ENCODE results near the gene STAT5B.

The STAT5B gene

DNA sequence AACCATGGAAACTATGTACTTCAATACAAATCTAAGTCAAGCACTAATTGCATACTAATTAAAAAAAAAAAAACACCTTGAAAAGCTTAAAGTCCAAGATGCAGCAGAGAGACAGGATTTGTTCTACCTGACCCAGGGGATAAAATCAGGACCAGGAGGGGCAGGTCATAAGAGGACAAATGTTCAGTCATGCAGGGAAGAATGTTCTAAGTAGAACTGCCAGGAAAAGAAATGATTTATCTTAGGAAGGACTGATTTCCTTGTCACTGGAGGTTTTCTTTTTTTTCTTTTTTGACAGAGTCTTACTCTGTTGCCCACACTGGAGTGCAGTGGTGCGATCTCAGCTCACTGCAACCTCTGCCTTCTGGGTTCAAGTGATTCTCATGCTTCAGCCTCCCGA is 72.8 kb downstream of the STAT5B start:
- Histone ChIP-seq H3K4me3 (no peak overlapping the region), H3K4me1 (no peaks in the 10 kb centered on the region), H3K9me3 (no peaks in the 10 kb centered on the region), H3K27me3 (ENCODE audit: low read depth) (no peaks in the 10 kb centered on the region), H3K36me3 (replicated peaks) (0 out of 2 replicates have a peak, but pooled peaks cover 9% of the 10 kb centered on the region)
- in situ Hi-C loops (cut with MboI; ENCODE audit: low sequenced_read_pairs), result no loop called here
- DNase-seq (ENCODE audit: low spot score in 2 of 2), result no peak

DNA sequence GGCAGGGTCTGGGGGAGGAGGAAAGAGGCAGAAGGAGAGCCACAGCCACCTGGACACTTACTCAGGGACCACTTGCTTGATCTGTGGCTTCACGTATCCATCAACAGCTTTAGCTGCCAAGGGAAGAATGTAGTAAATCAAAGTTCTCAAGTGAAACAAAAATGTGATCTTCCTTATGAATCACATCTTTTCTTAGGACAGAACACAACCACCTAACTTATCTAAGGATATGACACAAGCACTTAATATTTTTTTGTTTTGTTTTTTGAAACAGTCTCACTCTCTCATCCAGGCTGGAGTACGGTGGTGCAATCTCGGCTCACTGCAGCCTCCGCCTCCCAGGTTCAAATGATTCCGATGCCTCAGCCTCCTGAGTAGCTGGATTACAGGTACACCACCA is 73.5 kb downstream of the STAT5B start:
- H3K36me3 ChIP-seq (replicated peaks), result 0 out of 2 replicates have a peak, but pooled peaks cover 9% of the 10 kb centered on the region
- no peaks in the 10 kb centered on the region for H3K9me3 ChIP-seq
- no peak for DNase-seq (ENCODE audit: low spot score in 2 of 2)
- H3K4me3 ChIP-seq, result no peak overlapping the region
- H3K27me3 ChIP-seq (ENCODE audit: low read depth), result no peaks in the 10 kb centered on the region
- no peaks in the 10 kb centered on the region for H3K4me1 ChIP-seq
- in situ Hi-C loops (cut with MboI; ENCODE audit: low sequenced_read_pairs), result no loop called here

GRCh38 chr17:42202159-42202558 is 74.0 kb downstream of the STAT5B start:
- H3K9me3 ChIP-seq, result no peaks in the 10 kb centered on the region
- in situ Hi-C loops (cut with MboI; ENCODE audit: low sequenced_read_pairs), result no loop called here
- no peaks in the 10 kb centered on the region for H3K4me1 ChIP-seq
- H3K4me3 ChIP-seq, result no peak overlapping the region
- no peaks in the 10 kb centered on the region for H3K27me3 ChIP-seq (ENCODE audit: low read depth)
- no peak for DNase-seq (ENCODE audit: low spot score in 2 of 2)
- 0 out of 2 replicates have a peak, but pooled peaks cover 6% of the 10 kb centered on the region for H3K36me3 ChIP-seq (replicated peaks)

DNA sequence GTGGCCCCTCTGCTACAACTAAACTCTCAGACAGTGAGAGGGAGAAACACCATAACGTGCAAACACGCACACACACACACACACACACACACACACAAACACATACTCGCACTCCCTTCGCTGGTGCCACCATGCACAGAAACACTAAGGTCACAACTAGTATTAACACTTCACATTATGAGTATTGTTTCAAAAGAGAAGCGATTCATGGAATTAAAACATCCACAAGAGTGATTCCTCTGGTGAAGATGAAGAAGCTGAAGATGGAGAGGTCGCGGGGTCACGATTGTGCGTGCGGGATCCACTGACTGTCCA is 74.8 kb downstream of the STAT5B start:
- Histone ChIP-seq H3K27me3 (ENCODE audit: low read depth) (no peaks in the 10 kb centered on the region), H3K4me3 (no peak overlapping the region), H3K4me1 (no peaks in the 10 kb centered on the region), H3K36me3 (replicated peaks) (0 out of 2 replicates have a peak, but pooled peaks cover 6% of the 10 kb centered on the region), H3K9me3 (no peaks in the 10 kb centered on the region)
- DNase-seq (ENCODE audit: low spot score in 2 of 2), result no peak
- in situ Hi-C loops (cut with MboI; ENCODE audit: low sequenced_read_pairs), result no loop called here

GRCh38 chr17:42200706-42201457 is 75.3 kb downstream of the STAT5B start:
- H3K9me3 ChIP-seq, result no peaks in the 10 kb centered on the region
- H3K4me1 ChIP-seq, result no peaks in the 10 kb centered on the region
- in situ Hi-C loops (cut with MboI; ENCODE audit: low sequenced_read_pairs), result no loop called here
- no peak overlapping the region for H3K4me3 ChIP-seq
- no peak for DNase-seq (ENCODE audit: low spot score in 2 of 2)
- no peaks in the 10 kb centered on the region for H3K27me3 ChIP-seq (ENCODE audit: low read depth)
- H3K36me3 ChIP-seq (replicated peaks), result 0 out of 2 replicates have a peak, but pooled peaks cover 6% of the 10 kb centered on the region

GRCh38 chr17:42199416-42200011 is 76.7 kb downstream of the STAT5B start:
- no peak for DNase-seq (ENCODE audit: low spot score in 2 of 2)
- in situ Hi-C loops (cut with MboI; ENCODE audit: low sequenced_read_pairs), result no loop called here
- Histone ChIP-seq H3K4me3 (no peak overlapping the region), H3K9me3 (no peaks in the 10 kb centered on the region), H3K36me3 (replicated peaks) (0 out of 2 replicates have a peak, but pooled peaks cover 2% of the 10 kb centered on the region), H3K4me1 (no peaks in the 10 kb centered on the region), H3K27me3 (ENCODE audit: low read depth) (no peaks in the 10 kb centered on the region)

DNA sequence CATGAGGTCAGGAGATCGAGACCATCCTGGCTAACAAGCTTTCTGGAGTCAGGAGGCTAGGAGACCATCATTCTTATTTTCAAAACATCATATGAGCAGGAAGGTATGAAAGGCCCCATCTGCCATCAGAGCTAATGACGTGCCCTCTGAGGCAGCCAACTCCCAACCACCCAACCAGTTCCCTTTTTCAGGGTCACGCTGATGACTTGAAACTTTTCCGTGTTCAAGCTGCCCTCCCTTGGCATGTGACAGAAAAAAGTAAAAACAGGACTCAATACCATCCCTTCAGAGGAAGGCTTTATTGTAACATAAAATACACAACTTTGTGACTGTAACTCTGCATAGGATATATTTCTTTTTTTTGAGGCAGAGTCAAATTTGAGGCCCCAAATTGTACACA is 77.3 kb downstream of the STAT5B start:
- Histone ChIP-seq H3K4me1 (no peaks in the 10 kb centered on the region), H3K36me3 (replicated peaks) (no peaks in the 10 kb centered on the region), H3K4me3 (no peak overlapping the region), H3K27me3 (ENCODE audit: low read depth) (no peaks in the 10 kb centered on the region), H3K9me3 (no peaks in the 10 kb centered on the region)
- DNase-seq (ENCODE audit: low spot score in 2 of 2), result no peak
- in situ Hi-C loops (cut with MboI; ENCODE audit: low sequenced_read_pairs), result no loop called here

DNA sequence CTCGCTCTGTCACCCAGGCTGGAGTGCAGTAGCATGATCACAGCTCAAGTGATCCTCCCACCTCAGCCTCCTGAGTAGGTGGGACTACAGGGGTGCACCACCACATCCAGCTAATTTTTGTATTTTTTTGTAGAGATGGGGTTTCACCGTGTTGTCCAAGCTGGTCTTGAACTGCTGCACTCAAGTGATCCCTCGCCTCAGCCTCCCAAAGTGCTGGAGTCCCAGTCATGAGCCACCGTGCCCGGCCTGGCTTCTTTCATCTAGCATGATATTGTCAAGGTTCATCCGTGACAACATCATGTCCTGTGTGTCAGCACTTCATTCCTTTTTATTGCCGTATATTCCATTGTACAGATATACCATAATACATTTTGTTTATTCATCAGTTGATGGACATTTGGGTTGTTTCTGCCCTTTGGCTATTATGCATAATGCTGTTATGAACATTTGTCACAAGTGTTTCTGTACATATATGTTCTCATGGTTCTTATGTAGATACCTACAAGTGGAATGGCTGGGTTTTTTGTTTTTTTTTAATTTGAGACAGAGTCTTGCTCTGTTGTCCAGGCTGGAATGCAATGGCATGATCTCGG is 78.5 kb downstream of the STAT5B start:
- Histone ChIP-seq H3K27me3 (ENCODE audit: low read depth) (no peaks in the 10 kb centered on the region), H3K9me3 (no peaks in the 10 kb centered on the region), H3K4me1 (peaks cover 5% of the 10 kb centered on the region), H3K36me3 (replicated peaks) (no peaks in the 10 kb centered on the region), H3K4me3 (no peak overlapping the region)
- DNase-seq (ENCODE audit: low spot score in 2 of 2), result no peak
- in situ Hi-C loops (cut with MboI; ENCODE audit: low sequenced_read_pairs), result no loop called here

- peak; percentile 85 to 87 for DNase-seq (ENCODE audit: low spot score in 2 of 2)
- Histone ChIP-seq H3K9me3 (no peaks in the 10 kb centered on the region), H3K4me1 (peaks cover 5% of the 10 kb centered on the region), H3K4me3 (peak within 1 kb of the TSS; percentile 53), H3K36me3 (replicated peaks) (no peaks in the 10 kb centered on the region), H3K27me3 (ENCODE audit: low read depth) (no peaks in the 10 kb centered on the region)
- in situ Hi-C loops (cut with MboI; ENCODE audit: low sequenced_read_pairs), result no loop called here
These were observed 82.0 kb downstream of the STAT5B start, which contains the start of gene GHDC for GRCh38 chr17:42193969-42194899. Gene GHDC, minus strand, starts transcription at chr17:42194494. Its CDS starts 913 bp downstream, at chr17:42193581.

GRCh38 chr17:42193216-42193968 is 82.8 kb downstream of the STAT5B start:
- Histone ChIP-seq H3K36me3 (replicated peaks) (no peaks in the 10 kb centered on the region), H3K4me3 (peak overlapping the region; percentile 53), H3K27me3 (ENCODE audit: low read depth) (no peaks in the 10 kb centered on the region), H3K9me3 (no peaks in the 10 kb centered on the region), H3K4me1 (peaks cover 5% of the 10 kb centered on the region)
- in situ Hi-C loops (cut with MboI; ENCODE audit: low sequenced_read_pairs), result no loop called here
- DNase-seq (ENCODE audit: low spot score in 2 of 2), result no peak

GRCh38 chr17:42192189-42193126 is 83.7 kb downstream of the STAT5B start:
- H3K36me3 ChIP-seq (replicated peaks), result no peaks in the 10 kb centered on the region
- H3K4me1 ChIP-seq, result peaks cover 5% of the 10 kb centered on the region
- H3K9me3 ChIP-seq, result no peaks in the 10 kb centered on the region
- H3K27me3 ChIP-seq (ENCODE audit: low read depth), result no peaks in the 10 kb centered on the region
- H3K4me3 ChIP-seq, result no peak overlapping the region
- no peak for DNase-seq (ENCODE audit: low spot score in 2 of 2)
- in situ Hi-C loops (cut with MboI; ENCODE audit: low sequenced_read_pairs), result no loop called here

- no peak for DNase-seq (ENCODE audit: low spot score in 2 of 2)
- Histone ChIP-seq H3K4me3 (no peak overlapping the region), H3K9me3 (no peaks in the 10 kb centered on the region), H3K4me1 (peaks cover 5% of the 10 kb centered on the region), H3K27me3 (ENCODE audit: low read depth) (no peaks in the 10 kb centered on the region), H3K36me3 (replicated peaks) (no peaks in the 10 kb centered on the region)
- in situ Hi-C loops (cut with MboI; ENCODE audit: low sequenced_read_pairs), result no loop called here
These were observed 84.9 kb downstream of the STAT5B start for GRCh38 chr17:42191275-42191608.
